ENCODE data around the gene GIN1. TPM values are rescaled to one million over a fixed set of nuclear protein-coding genes. Genes with fewer than 3 reads are reported as not detected.
A peak's percentile ranks its signal among the peaks of the same experiment; 100 is the strongest.

Gene GIN1
- total and polyA plus RNA-seq, 9 of the 15 experiments (the other 6 are each of a cell fraction or from before 2014, with no cell fraction given): 2.4 to 9.8 (median 7.8) TPM

GRCh38 chr5:103093727-103094126 lies 26.2 kb downstream of the GIN1 start:
- no TSS peak for BruUV-seq (replicated peaks)
- POLR2A ChIA-PET: interaction anchor here (1.7 kb wide), 1 partner anchor 15 kb away, joined by 5 read pairs; no protein-coding TSS in a partner anchor
- WGBS (ENCODE audit: insufficient coverage, low coverage, missing lambda C conversion rate): 33% methylated on average over 1 of the region's 1 CpG
- Histone ChIP-seq H4K20me1 (replicated peaks; ENCODE audit: control insufficient read depth, insufficient read depth, low read length) (no peaks in the 10 kb centered on the region), H3K27me3 (ENCODE audit: control insufficient read depth in 2 of 2, insufficient read depth in 2 of 2, low read length in 2 of 2) (no peaks in the 10 kb centered on the region), H3K79me2 (ENCODE audit: control insufficient read depth, insufficient read depth, low read length) (no peaks in the 10 kb centered on the region), H3K27ac (ENCODE audit: extremely low read depth, low read depth, low read length) (no peak overlapping the region), H3K4me1 (replicated peaks in 1 of 2; ENCODE audit: control insufficient read depth in 2 of 2, insufficient read depth in 2 of 2, low read length in 2 of 2) (peaks cover 0 to 10% of the 10 kb centered on the region in 2 experiments; a peak in 2 of 5 replicates), H2AFZ (ENCODE audit: low read depth, low read length) (no peak overlapping the region), H3K9ac (ENCODE audit: insufficient read depth in 1 of 2, low read depth in 2 of 2, low read length in 2 of 2) (no peak overlapping the region), H3K36me3 (ENCODE audit: control insufficient read depth, insufficient read depth, low read length) (no peaks in the 10 kb centered on the region; the same call in 2 of the 3 replicates), H3K9me1 (ENCODE audit: control insufficient read depth, insufficient read depth, low read length) (no peaks in the 10 kb centered on the region), H3K4me3 (no peak overlapping the region), H3K9me3 (replicated peaks; ENCODE audit: control insufficient read depth, insufficient read depth, low read depth, low read length) (no peaks in the 10 kb centered on the region), H3K4me2 (ENCODE audit: insufficient read depth, low read length) (no peak overlapping the region)
- in situ Hi-C loops (cut with MboI) (no loop called here), intact Hi-C loops (cut with micrococcal nuclease) (no loop called here)
- no peak for TF ChIP-seq LEF1 (IDR thresholded peaks at IDR 0.05)
- no peak for TF ChIP-seq STAT5B (CRISPR knock-in tag; IDR thresholded peaks at IDR 0.05)
- TF ChIP-seq DNMT1 (IDR thresholded peaks at IDR 0.05): no peak
- TF ChIP-seq BRCA1 (IDR thresholded peaks at IDR 0.05): no peak
- TF ChIP-seq BRCA1 (CRISPR knock-in tag; IDR thresholded peaks at IDR 0.05): no peak
- no peak for TF ChIP-seq CEBPG (CRISPR knock-in tag; IDR thresholded peaks at IDR 0.05)
- no peak for TF ChIP-seq CEBPG (tag; conservative IDR thresholded peaks at IDR 0.05 in 1 of 2, IDR thresholded peaks at IDR 0.05 in 1 of 2)
- TF ChIP-seq SETDB1 (IDR thresholded peaks at IDR 0.05; ENCODE audit: low read length): no peak
- TF ChIP-seq ZNF511 (CRISPR knock-in tag; IDR thresholded peaks at IDR 0.05): no peak
- TF ChIP-seq, protein P1, sequence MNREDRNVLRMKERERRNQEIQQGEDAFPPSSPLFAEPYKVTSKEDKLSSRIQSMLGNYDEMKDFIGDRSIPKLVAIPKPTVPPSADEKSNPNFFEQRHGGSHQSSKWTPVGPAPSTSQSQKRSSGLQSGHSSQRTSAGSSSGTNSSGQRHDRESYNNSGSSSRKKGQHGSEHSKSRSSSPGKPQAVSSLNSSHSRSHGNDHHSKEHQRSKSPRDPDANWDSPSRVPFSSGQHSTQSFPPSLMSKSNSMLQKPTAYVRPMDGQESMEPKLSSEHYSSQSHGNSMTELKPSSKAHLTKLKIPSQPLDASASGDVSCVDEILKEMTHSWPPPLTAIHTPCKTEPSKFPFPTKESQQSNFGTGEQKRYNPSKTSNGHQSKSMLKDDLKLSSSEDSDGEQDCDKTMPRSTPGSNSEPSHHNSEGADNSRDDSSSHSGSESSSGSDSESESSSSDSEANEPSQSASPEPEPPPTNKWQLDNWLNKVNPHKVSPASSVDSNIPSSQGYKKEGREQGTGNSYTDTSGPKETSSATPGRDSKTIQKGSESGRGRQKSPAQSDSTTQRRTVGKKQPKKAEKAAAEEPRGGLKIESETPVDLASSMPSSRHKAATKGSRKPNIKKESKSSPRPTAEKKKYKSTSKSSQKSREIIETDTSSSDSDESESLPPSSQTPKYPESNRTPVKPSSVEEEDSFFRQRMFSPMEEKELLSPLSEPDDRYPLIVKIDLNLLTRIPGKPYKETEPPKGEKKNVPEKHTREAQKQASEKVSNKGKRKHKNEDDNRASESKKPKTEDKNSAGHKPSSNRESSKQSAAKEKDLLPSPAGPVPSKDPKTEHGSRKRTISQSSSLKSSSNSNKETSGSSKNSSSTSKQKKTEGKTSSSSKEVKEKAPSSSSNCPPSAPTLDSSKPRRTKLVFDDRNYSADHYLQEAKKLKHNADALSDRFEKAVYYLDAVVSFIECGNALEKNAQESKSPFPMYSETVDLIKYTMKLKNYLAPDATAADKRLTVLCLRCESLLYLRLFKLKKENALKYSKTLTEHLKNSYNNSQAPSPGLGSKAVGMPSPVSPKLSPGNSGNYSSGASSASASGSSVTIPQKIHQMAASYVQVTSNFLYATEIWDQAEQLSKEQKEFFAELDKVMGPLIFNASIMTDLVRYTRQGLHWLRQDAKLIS (CRISPR knock-in tag; IDR thresholded peaks at IDR 0.05): no peak
- no peak for TF ChIP-seq SUPT5H (IDR thresholded peaks at IDR 0.05)
- TF ChIP-seq FOS (IDR thresholded peaks at IDR 0.05; ENCODE audit: extremely low read depth, insufficient read length): no peak
- ATAC-seq (0 out of 3 replicates have a peak, but pooled peaks have one; percentile 13), DNase-seq (ENCODE audit: extremely low read depth in 1 of 4, low spot score in 3 of 4) (no peak), FAIRE-seq (peak; percentile 42)
- CTCF ChIA-PET (ENCODE audit: low intra/inter-chr PET ratio): interaction anchor here (0.7 kb wide), 1 partner anchor 546 kb away, joined by 3 read pairs; no protein-coding TSS in a partner anchor
